ENCODE results near the gene KANK3. TPM values are rescaled to one million over a fixed set of nuclear protein-coding genes. Genes with fewer than 3 reads are reported as not detected.
"Not testable (repeated sequence)": the region's sequence is repeated elsewhere in the genome, so short reads cannot be mapped to it uniquely, and the experiment has no call there.

Gene KANK3
- total RNA-seq, 3 donors from 2014 or later (not counting 1 experiment from before 2014, with no cell fraction given) = 5.7 to 16.9 (median 8.4) TPM

DNA sequence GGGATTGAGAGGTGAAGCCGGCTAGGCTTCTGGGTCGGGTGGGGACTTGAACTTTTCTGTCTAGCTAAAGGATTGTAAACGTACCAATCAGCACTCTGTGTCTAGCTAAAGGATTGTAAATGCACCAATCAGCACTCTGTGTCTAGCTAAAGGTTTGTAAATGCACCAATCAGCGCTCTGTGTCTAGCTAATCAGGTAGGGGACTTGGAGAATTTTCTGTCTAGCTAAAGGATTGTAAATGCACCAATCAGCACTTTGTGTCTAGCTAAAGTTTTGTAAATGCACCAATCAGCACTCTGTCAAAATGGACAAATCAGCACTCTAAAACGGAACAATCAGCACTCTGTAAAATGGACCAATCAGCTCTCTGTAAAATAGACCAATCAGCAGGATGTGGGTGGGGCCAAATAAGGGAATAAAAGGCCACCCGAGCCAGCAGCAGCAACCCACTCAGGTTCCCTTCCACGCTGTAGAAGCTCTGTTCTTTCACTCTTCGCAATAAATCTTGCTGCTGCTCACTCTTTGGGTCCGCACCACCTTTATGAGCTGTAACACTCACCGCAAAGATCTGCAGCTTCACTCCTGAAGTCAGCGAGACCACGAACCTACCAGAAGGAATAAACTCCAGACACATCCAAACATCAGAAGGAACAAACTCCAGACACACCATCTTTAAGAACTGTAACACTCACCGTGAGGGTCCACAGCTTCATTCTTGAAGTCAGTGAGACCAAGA, 36.3 kb upstream of the KANK3 start:
- H3K27ac Mint-ChIP-seq; H3K4me1 Mint-ChIP-seq; H3K27me3 Mint-ChIP-seq (ENCODE audit: low read depth in 2 of 2); H3K4me3 ChIP-seq (ENCODE audit: low read length); H3K4me3 Mint-ChIP-seq; intact Hi-C loops (cut with micrococcal nuclease); ATAC-seq; H3K9me3 Mint-ChIP-seq; H3K9me3 ChIP-seq (ENCODE audit: control insufficient read depth, insufficient read depth, low read length); H3K27me3 ChIP-seq (ENCODE audit: control insufficient read depth, insufficient read depth, low read length); DNase-seq; H3K36me3 Mint-ChIP-seq; H3K36me3 ChIP-seq (ENCODE audit: control insufficient read depth, insufficient read depth, low read length); H3K4me1 ChIP-seq (ENCODE audit: control insufficient read depth, insufficient read depth, low read length); H3K27ac ChIP-seq (ENCODE audit: low read length): not testable (repeated sequence)
- 99% methylated on average over 13 of the region's 13 CpGs for WGBS (ENCODE audit: insufficient coverage)

- H3K4me3 Mint-ChIP-seq = no peak overlapping the region
- no peaks in the 10 kb centered on the region for H3K36me3 ChIP-seq (ENCODE audit: control insufficient read depth, insufficient read depth, low read length)
These were observed 34.5 kb upstream of the KANK3 start for GRCh38 chr19:8377598-8377997.

DNA sequence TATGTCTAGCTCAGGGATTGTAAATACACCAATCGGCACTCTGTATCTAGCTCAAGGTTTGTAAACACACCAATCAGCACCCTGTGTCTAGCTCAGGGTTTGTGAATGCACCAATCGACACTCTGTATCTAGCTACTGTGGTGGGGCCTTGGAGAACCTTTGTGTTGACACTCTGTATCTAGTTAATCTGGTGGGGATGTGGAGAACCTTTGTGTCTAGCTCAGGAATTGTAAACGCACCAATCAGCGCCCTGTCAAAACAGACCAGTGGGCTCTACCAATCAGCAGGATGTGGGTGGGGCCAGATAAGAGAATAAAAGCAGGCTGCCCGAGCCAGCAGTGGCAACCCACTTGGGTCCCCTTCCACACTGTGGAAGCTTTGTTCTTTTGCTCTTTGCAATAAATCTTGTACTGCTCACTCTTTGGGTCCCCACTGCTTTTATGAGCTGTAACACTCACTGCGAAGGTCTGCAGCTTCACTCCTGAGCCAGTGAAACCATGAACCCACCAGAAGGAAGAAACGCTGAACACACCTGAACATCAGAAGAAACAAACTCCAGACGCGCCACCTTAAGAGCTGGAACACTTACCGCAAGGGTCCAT, 33.4 kb upstream of the KANK3 start:
- DNase-seq; H3K36me3 Mint-ChIP-seq; H3K27me3 Mint-ChIP-seq (ENCODE audit: low read depth in 2 of 2); H3K9me3 ChIP-seq (ENCODE audit: control insufficient read depth, insufficient read depth, low read length); H3K4me3 Mint-ChIP-seq; H3K4me1 ChIP-seq (ENCODE audit: control insufficient read depth, insufficient read depth, low read length); H3K36me3 ChIP-seq (ENCODE audit: control insufficient read depth, insufficient read depth, low read length); H3K4me1 Mint-ChIP-seq; ATAC-seq; H3K4me3 ChIP-seq (ENCODE audit: low read length); H3K27me3 ChIP-seq (ENCODE audit: control insufficient read depth, insufficient read depth, low read length); H3K27ac Mint-ChIP-seq; intact Hi-C loops (cut with micrococcal nuclease); H3K27ac ChIP-seq (ENCODE audit: low read length); H3K9me3 Mint-ChIP-seq: not testable (repeated sequence)
- 94% methylated on average over 9 of the region's 10 CpGs for WGBS (ENCODE audit: insufficient coverage)

More at GRCh38 chr19:8377598-8377997, 34.5 kb upstream of the KANK3 start:
- TF ChIP-seq, protein P1, sequence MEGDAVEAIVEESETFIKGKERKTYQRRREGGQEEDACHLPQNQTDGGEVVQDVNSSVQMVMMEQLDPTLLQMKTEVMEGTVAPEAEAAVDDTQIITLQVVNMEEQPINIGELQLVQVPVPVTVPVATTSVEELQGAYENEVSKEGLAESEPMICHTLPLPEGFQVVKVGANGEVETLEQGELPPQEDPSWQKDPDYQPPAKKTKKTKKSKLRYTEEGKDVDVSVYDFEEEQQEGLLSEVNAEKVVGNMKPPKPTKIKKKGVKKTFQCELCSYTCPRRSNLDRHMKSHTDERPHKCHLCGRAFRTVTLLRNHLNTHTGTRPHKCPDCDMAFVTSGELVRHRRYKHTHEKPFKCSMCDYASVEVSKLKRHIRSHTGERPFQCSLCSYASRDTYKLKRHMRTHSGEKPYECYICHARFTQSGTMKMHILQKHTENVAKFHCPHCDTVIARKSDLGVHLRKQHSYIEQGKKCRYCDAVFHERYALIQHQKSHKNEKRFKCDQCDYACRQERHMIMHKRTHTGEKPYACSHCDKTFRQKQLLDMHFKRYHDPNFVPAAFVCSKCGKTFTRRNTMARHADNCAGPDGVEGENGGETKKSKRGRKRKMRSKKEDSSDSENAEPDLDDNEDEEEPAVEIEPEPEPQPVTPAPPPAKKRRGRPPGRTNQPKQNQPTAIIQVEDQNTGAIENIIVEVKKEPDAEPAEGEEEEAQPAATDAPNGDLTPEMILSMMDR (IDR thresholded peaks at IDR 0.05) = no peak
- 0% methylated on average over 1 of the region's 1 CpG for WGBS (ENCODE audit: insufficient coverage)
- H3K27me3 Mint-ChIP-seq (ENCODE audit: low read depth in 2 of 2) = no peaks in the 10 kb centered on the region
- no peaks in the 10 kb centered on the region for H3K9me3 Mint-ChIP-seq
- no peaks in the 10 kb centered on the region for H3K36me3 Mint-ChIP-seq
- DNase-seq (no peak), ATAC-seq (no peak)
- no peaks in the 10 kb centered on the region for H3K27me3 ChIP-seq (ENCODE audit: control insufficient read depth, insufficient read depth, low read length)
- H3K27ac ChIP-seq (ENCODE audit: low read length) = no peak overlapping the region
- H3K27ac Mint-ChIP-seq = no peak overlapping the region
- intact Hi-C loops (cut with micrococcal nuclease) = no loop called here
- no peaks in the 10 kb centered on the region for H3K9me3 ChIP-seq (ENCODE audit: control insufficient read depth, insufficient read depth, low read length)
- H3K4me1 ChIP-seq (ENCODE audit: control insufficient read depth, insufficient read depth, low read length) = peaks cover 3% of the 10 kb centered on the region
- H3K4me3 ChIP-seq (ENCODE audit: low read length) = no peak overlapping the region
- H3K4me1 Mint-ChIP-seq = no peaks in the 10 kb centered on the region

DNA sequence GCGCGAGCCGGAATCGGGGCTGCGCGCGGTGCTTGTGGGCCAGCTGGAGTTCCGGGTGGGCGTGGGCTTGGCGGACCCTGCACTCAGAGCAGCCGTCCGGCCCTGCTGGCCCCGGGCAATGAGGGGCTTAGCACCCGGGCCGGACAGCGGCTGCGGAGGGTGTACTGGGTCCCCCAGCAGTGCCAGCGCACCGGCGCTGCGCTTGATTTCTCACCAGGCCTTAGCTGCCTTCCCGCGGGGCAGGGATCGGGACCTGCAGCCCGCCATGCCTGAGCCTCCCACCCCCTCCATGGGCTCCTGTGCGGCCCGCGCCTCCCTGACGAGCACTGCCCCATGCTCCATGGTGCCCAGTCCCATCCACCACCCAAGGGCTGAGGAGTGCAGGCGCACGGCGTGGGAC, 32.7 kb upstream of the KANK3 start:
- ATAC-seq; DNase-seq; H3K4me3 Mint-ChIP-seq; H3K27me3 Mint-ChIP-seq (ENCODE audit: low read depth in 2 of 2); H3K36me3 ChIP-seq (ENCODE audit: control insufficient read depth, insufficient read depth, low read length); H3K27ac Mint-ChIP-seq; H3K4me1 Mint-ChIP-seq; intact Hi-C loops (cut with micrococcal nuclease); H3K27ac ChIP-seq (ENCODE audit: low read length); H3K9me3 Mint-ChIP-seq; H3K4me1 ChIP-seq (ENCODE audit: control insufficient read depth, insufficient read depth, low read length); H3K27me3 ChIP-seq (ENCODE audit: control insufficient read depth, insufficient read depth, low read length); H3K4me3 ChIP-seq (ENCODE audit: low read length); H3K36me3 Mint-ChIP-seq; H3K9me3 ChIP-seq (ENCODE audit: control insufficient read depth, insufficient read depth, low read length): not testable (repeated sequence)
- 97% methylated on average over 32 of the region's 32 CpGs for WGBS (ENCODE audit: insufficient coverage)

All from natural killer cell (primary cell).